Loucy (cell line): ENCODE results near the gene APBA1.

Experiments
- CTCF ChIP-seq: fragments of 200-600 bp; sonication (generic); conservative IDR thresholded peaks from 2 replicates; pipeline ENCODE4 v1.5.1; 2014; ENCODE audit warnings: mild to moderate bottlenecking, antibody characterized with exemption, low read length
- EZH2phosphoT487 ChIP-seq: fragments of 200-600 bp; IDR thresholded peaks from 2 replicates; pipeline ENCODE4 v1.6.1; 2018; ENCODE audit warnings: antibody characterized with exemption, mild to moderate bottlenecking, moderate library complexity, borderline replicate concordance

GRCh38 chr9:69391487-69391886 is 280.7 kb downstream of the APBA1 start:
- TF ChIP-seq CTCF (no peak), EZH2phosphoT487 (no peak)
